OCI-LY1 (cell line): ENCODE results near the gene ZBTB32.

ENCODE experiments used
- H2AFZ ChIP-seq: fragments of 200-600 bp; sonication (generic), shearing (Covaris generic); 2 replicates; pipeline ENCODE4 v1.6.0; 2014; ENCODE audit warnings: antibody characterized with exemption, mild to moderate bottlenecking, low read length
- H3F3A ChIP-seq: fragments of 200-600 bp; sonication (generic), shearing (Covaris generic); 2 replicates; pipeline ENCODE4 v1.6.0; 2014; ENCODE audit warnings: mild to moderate bottlenecking, antibody characterized with exemption, low read length, moderate library complexity; ENCODE audit not compliant: insufficient read depth
- H3K27ac ChIP-seq: fragments of 200-600 bp; sonication (generic); 2 replicates; pipeline ENCODE4 v1.5.1; 2014; ENCODE audit warnings: low read length, mixed run types, mild to moderate bottlenecking, low read depth; ENCODE audit not compliant: poor library complexity, severe bottlenecking
- H3K27me3 ChIP-seq: fragments of 200-600 bp; sonication (generic); 2 replicates; pipeline ENCODE4 v1.6.0; 2014; ENCODE audit warnings: antibody characterized with exemption, mild to moderate bottlenecking, low read length, moderate library complexity; ENCODE audit not compliant: insufficient read depth
- H3K36me3 ChIP-seq: fragments of 200-600 bp; sonication (generic); 2 replicates; pipeline ENCODE4 v1.6.1; 2014; ENCODE audit warnings: mild to moderate bottlenecking, antibody characterized with exemption, low read length, moderate library complexity, mixed read lengths; ENCODE audit not compliant: insufficient read depth
- H3K4me1 ChIP-seq: fragments of 200-600 bp; sonication (generic); 2 replicates; pipeline ENCODE4 v1.5.1; 2014; ENCODE audit warnings: mild to moderate bottlenecking, low read length, moderate library complexity; ENCODE audit not compliant: insufficient read depth, severe bottlenecking
- H3K4me2 ChIP-seq: fragments of 200-600 bp; sonication (generic), shearing (Covaris generic); 2 replicates; pipeline ENCODE4 v1.6.1; 2014; ENCODE audit warnings: low read length
- H3K4me3 ChIP-seq: fragments of 200-600 bp; sonication (generic); 2 replicates; pipeline ENCODE4 v1.5.1; 2014; ENCODE audit warnings: low read length, low read depth, mild to moderate bottlenecking, mixed read lengths; ENCODE audit not compliant: poor library complexity, severe bottlenecking
- H3K79me2 ChIP-seq: fragments of 200-600 bp; shearing (Covaris generic); 2 replicates; pipeline ENCODE4 v1.6.1; 2016; ENCODE audit warnings: mixed run types, low read length, mixed read lengths; ENCODE audit not compliant: insufficient read depth
- H3K9ac ChIP-seq: fragments of 200-600 bp; sonication (generic), shearing (Covaris generic); 2 replicates; pipeline ENCODE4 v1.6.1; 2014; ENCODE audit warnings: mild to moderate bottlenecking, low read length, mixed read lengths
- H3K9me2 ChIP-seq: fragments of 200-600 bp; sonication (generic), shearing (Covaris generic); 2 replicates; pipeline ENCODE4 v1.6.1; 2014; ENCODE audit warnings: low read depth, mild to moderate bottlenecking, low read length, mixed read lengths
- H3K9me3 ChIP-seq: fragments of 200-600 bp; shearing (Covaris generic); 2 replicates; pipeline ENCODE4 v1.6.1; 2014; ENCODE audit warnings: low read length, mixed read lengths
- H4K20me1 ChIP-seq: fragments of 200-600 bp; sonication (generic), shearing (Covaris generic); 2 replicates; pipeline ENCODE4 v1.6.0; 2016; ENCODE audit warnings: mild to moderate bottlenecking, low read length; ENCODE audit not compliant: insufficient read depth
- EZH2 ChIP-seq: fragments of 200-600 bp; sonication (generic), shearing (Covaris generic); IDR thresholded peaks from 2 replicates; pipeline ENCODE4 v1.8.0; 2017; ENCODE audit warnings: borderline replicate concordance, mixed run types, mild to moderate bottlenecking, antibody characterized with exemption, low read length, moderate library complexity, mixed read lengths
- TF ChIP-seq, protein P1 (sequence below): fragments of 200-600 bp; sonication (generic), shearing (Covaris generic); IDR thresholded peaks from 2 replicates; pipeline ENCODE4 v1.5.1; 2017; ENCODE audit warnings: mild to moderate bottlenecking, antibody characterized with exemption, low read length, moderate library complexity, mixed read lengths

ZBTB32 gene

DNA sequence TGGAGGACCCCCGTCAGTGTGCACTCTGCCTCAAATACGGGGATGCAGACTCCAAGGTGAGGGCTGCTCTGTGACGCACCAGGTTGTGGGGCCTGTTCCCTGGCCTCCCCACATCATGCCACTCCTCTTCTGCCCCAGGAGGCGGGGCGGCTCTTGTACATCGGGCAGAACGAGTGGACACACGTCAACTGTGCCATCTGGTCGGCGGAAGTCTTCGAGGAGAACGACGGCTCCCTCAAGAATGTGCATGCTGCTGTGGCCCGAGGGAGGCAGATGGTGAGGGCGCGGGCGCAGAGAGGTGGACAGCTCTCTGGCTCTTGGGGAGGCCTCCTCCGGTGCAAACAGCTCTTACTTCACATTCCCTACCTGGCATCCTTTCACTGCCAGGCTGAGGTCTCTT, 24.7 kb downstream of the ZBTB32 start:
- H3K79me2 ChIP-seq = no peaks in the 10 kb centered on the region
- no peak overlapping the region for H3K4me3 ChIP-seq
- H3K27me3 ChIP-seq = no peaks in the 10 kb centered on the region
- H2AFZ ChIP-seq = no peak overlapping the region
- H3K9me3 ChIP-seq = no peaks in the 10 kb centered on the region
- TF ChIP-seq, protein P1, sequence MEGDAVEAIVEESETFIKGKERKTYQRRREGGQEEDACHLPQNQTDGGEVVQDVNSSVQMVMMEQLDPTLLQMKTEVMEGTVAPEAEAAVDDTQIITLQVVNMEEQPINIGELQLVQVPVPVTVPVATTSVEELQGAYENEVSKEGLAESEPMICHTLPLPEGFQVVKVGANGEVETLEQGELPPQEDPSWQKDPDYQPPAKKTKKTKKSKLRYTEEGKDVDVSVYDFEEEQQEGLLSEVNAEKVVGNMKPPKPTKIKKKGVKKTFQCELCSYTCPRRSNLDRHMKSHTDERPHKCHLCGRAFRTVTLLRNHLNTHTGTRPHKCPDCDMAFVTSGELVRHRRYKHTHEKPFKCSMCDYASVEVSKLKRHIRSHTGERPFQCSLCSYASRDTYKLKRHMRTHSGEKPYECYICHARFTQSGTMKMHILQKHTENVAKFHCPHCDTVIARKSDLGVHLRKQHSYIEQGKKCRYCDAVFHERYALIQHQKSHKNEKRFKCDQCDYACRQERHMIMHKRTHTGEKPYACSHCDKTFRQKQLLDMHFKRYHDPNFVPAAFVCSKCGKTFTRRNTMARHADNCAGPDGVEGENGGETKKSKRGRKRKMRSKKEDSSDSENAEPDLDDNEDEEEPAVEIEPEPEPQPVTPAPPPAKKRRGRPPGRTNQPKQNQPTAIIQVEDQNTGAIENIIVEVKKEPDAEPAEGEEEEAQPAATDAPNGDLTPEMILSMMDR = no peak
- H3K4me1 ChIP-seq = no peaks in the 10 kb centered on the region
- no peaks in the 10 kb centered on the region for H3K9me2 ChIP-seq
- H4K20me1 ChIP-seq = no peaks in the 10 kb centered on the region
- H3K27ac ChIP-seq = no peak overlapping the region
- no peaks in the 10 kb centered on the region for H3F3A ChIP-seq
- peaks cover 93% of the 10 kb centered on the region for H3K36me3 ChIP-seq
- H3K9ac ChIP-seq = no peak overlapping the region
- no peak overlapping the region for H3K4me2 ChIP-seq

DNA sequence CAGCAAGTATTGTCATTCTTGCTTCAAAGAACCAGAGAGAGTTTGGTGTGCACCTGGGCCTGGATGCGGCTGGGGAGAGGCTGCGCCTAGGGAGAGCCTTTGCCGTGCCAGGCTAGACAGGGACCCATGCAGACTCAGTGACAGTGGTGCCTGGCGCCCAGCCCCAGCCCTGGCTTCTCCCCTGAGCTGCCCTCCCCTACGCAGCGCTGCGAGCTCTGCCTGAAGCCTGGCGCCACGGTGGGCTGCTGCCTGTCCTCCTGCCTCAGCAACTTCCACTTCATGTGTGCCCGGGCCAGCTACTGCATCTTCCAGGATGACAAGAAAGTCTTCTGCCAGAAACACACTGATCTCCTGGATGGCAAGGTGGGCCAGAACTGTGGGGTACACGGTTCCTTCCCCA, 25.4 kb downstream of the ZBTB32 start:
- no peaks in the 10 kb centered on the region for H3F3A ChIP-seq
- H3K4me3 ChIP-seq = no peak overlapping the region
- no peaks in the 10 kb centered on the region for H4K20me1 ChIP-seq
- H3K27me3 ChIP-seq = no peaks in the 10 kb centered on the region
- no peaks in the 10 kb centered on the region for H3K9me2 ChIP-seq
- no peak overlapping the region for H3K4me2 ChIP-seq
- no peaks in the 10 kb centered on the region for H3K79me2 ChIP-seq
- no peak overlapping the region for H3K27ac ChIP-seq
- H3K9ac ChIP-seq = no peak overlapping the region
- TF ChIP-seq EZH2 = no peak
- TF ChIP-seq, protein P1 = no peak
- H3K36me3 ChIP-seq = peaks cover 93% of the 10 kb centered on the region
- H3K4me1 ChIP-seq = no peaks in the 10 kb centered on the region
- no peaks in the 10 kb centered on the region for H3K9me3 ChIP-seq
- no peak overlapping the region for H2AFZ ChIP-seq

DNA sequence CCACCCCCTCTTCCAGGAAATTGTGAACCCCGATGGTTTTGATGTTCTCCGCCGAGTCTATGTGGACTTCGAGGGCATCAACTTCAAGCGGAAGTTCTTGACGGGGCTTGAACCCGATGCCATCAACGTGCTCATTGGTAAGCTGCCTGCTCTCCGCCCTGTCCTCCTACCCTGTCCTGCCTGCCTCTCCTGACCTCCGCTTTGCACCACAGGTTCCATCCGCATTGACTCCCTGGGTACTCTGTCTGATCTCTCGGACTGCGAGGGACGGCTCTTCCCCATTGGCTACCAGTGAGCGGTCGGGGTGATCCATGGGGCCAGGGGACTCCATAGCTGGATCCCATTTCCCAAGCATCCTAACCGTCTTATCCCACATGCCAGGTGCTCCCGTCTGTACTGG, 26.0 kb downstream of the ZBTB32 start:
- no peak overlapping the region for H3K4me3 ChIP-seq
- no peak for TF ChIP-seq EZH2
- TF ChIP-seq, protein P1 = no peak
- H3K27me3 ChIP-seq = no peaks in the 10 kb centered on the region
- no peak overlapping the region for H2AFZ ChIP-seq
- H3K9ac ChIP-seq = no peak overlapping the region
- no peaks in the 10 kb centered on the region for H3K9me2 ChIP-seq
- H3K79me2 ChIP-seq = no peaks in the 10 kb centered on the region
- H3K4me1 ChIP-seq = no peaks in the 10 kb centered on the region
- H3K27ac ChIP-seq = no peak overlapping the region
- no peaks in the 10 kb centered on the region for H3K9me3 ChIP-seq
- peaks cover 93% of the 10 kb centered on the region for H3K36me3 ChIP-seq
- no peak overlapping the region for H3K4me2 ChIP-seq
- H3F3A ChIP-seq = no peaks in the 10 kb centered on the region
- no peaks in the 10 kb centered on the region for H4K20me1 ChIP-seq
